KOPT-K1 (cell line): ENCODE measurements around the gene EVC2.

Experiments used
- H3K27ac ChIP-seq: fragments of 200-600 bp; sonication (generic); 2 replicates; pipeline ENCODE4 v1.5.1; 2016; ENCODE audit warnings: antibody characterized with exemption, mild to moderate bottlenecking, low read depth, low read length; ENCODE audit not compliant: poor library complexity, severe bottlenecking
- H3K36me3 ChIP-seq: fragments of 200-600 bp; sonication (generic); 2 replicates; pipeline ENCODE4 v1.5.1; 2017; ENCODE audit warnings: antibody characterized with exemption, mild to moderate bottlenecking, low read length, moderate library complexity; ENCODE audit not compliant: insufficient read depth
- H3K9me3 ChIP-seq: fragments of 200-600 bp; sonication (generic); 2 replicates; pipeline ENCODE4 v1.5.1; 2017; ENCODE audit warnings: antibody characterized with exemption, low read length, mild to moderate bottlenecking; ENCODE audit not compliant: insufficient read depth, poor library complexity, severe bottlenecking

EVC2 gene

DNA sequence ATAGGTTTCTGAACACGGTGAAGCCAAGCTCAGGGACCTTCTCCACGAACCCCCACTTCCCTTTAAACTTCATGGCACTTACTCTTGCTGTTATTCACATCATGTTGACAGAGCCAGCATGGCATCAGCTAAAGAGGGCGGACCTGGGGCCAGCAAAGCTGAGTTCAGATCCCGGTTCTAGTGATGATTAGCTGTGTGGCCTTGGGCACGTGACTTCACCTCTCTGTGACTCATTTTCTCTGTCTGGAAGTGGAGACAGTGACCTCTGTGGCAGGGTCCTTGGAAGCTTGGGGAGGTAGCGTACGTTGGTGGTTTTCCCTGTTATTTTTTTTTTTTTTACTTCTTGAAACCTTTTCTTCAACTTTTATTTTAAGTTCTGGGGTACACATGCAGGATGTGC, 16.0 kb upstream of the EVC2 start:
- Histone ChIP-seq H3K9me3 (no peaks in the 10 kb centered on the region), H3K27ac (no peak overlapping the region), H3K36me3 (no peaks in the 10 kb centered on the region)

- no peaks in the 10 kb centered on the region for H3K36me3 ChIP-seq
- no peaks in the 10 kb centered on the region for H3K9me3 ChIP-seq
- no peak overlapping the region for H3K27ac ChIP-seq
Measured at GRCh38 chr4:5722328-5722727, 14.0 kb upstream of the EVC2 start.

- Histone ChIP-seq H3K9me3 (no peaks in the 10 kb centered on the region), H3K27ac (no peak overlapping the region), H3K36me3 (no peaks in the 10 kb centered on the region)
Measured at GRCh38 chr4:5721923-5722322, 13.6 kb upstream of the EVC2 start.

- Histone ChIP-seq H3K27ac (no peak overlapping the region), H3K9me3 (no peaks in the 10 kb centered on the region), H3K36me3 (no peaks in the 10 kb centered on the region)
Measured at GRCh38 chr4:5720980-5721379, 12.6 kb upstream of the EVC2 start.

DNA sequence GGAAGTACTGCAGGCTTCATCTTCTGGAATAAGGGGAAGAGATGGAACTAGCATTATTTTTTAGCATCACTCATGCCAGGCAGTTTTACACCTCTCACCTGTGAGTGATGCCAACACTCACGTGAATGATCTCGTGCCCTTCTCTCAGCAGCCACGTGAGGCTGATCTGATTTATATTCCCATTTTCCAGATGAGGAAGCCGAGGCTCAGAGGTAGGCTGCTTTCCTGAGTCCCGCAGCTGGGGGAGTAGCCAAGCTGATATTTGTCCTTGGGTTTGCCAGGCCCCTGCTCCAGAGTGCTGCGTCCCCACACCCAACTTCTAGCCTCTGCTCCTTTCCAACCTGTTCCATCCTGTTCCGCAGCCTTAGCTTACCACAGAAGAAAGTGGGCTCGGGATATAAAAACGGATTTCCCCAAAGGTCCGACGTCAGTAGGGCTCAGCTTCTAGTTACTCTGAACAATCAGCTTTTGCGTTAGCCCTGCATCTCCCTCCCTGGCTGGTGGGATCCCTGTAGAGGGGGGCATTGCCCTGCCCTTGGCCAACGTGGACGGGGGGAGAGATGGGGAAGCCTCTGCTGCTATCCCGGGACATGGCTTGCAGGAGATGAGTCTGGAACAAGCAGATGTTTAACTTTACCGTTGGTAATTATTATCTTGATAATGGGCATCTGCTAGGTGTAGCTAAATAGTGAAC, 11.9 kb upstream of the EVC2 start:
- peaks cover 2% of the 10 kb centered on the region for H3K9me3 ChIP-seq
- no peak overlapping the region for H3K27ac ChIP-seq
- no peaks in the 10 kb centered on the region for H3K36me3 ChIP-seq

GRCh38 chr4:5719350-5720055, 11.1 kb upstream of the EVC2 start:
- Histone ChIP-seq H3K36me3 (no peaks in the 10 kb centered on the region), H3K9me3 (peaks cover 7% of the 10 kb centered on the region), H3K27ac (no peak overlapping the region)

GRCh38 chr4:5718411-5718810, 10.1 kb upstream of the EVC2 start:
- Histone ChIP-seq H3K27ac (no peak overlapping the region), H3K36me3 (no peaks in the 10 kb centered on the region), H3K9me3 (peaks cover 7% of the 10 kb centered on the region)

DNA sequence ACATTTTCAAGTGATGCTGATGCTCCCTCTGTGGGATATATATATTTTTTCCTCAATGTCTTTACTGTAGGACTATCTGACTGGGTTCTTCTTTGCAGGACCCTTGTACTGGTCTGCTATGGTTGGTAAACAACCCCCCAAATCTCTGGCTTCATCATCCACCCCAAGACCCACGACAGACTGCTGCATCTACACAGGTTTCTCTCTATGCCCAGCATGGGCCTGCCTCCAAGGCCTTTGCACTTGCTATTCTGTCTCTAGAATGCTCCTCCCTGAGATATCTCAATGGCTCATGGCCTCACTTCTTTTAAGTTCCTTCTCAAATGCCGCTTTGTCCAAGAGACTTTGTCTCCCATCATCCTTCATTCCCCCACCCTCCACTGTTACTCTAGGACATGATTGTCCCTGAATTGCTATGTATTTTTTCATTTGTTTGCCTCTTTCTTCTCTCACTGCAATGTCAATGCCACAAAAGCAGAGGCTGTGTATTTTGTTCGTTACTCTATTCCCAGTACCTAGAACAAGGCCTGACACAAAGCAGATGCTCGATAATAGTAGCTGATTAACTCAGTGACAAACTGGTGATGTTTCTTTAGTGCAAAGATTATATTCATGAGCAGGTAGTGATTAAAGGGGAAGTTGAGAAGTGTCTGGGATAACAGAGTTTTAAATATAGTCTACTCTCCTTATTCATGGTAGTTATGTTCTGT, 9.2 kb upstream of the EVC2 start:
- Histone ChIP-seq H3K9me3 (peaks cover 7% of the 10 kb centered on the region), H3K27ac (no peak overlapping the region), H3K36me3 (no peaks in the 10 kb centered on the region)

DNA sequence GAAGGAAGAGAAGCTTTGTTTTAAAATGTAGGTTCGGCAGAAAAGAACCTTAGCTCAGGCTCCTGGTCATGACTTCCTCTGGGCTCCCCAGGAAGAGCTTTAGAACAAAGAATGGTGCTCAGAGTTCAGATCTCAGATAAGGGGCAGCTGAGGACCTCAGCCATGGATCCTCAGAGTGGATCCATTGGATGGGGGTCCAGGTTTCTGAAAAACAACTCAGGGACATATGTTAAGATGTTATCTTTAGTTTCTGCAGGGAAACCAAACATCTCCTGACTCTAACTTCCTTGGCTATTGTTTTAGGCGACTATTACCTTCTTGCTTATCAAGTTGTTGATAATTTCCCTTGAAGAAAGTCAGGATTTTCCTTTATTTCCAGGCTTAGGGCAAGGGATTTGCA, 8.0 kb upstream of the EVC2 start:
- H3K9me3 ChIP-seq, result peaks cover 7% of the 10 kb centered on the region
- H3K36me3 ChIP-seq, result no peaks in the 10 kb centered on the region
- no peak overlapping the region for H3K27ac ChIP-seq

DNA sequence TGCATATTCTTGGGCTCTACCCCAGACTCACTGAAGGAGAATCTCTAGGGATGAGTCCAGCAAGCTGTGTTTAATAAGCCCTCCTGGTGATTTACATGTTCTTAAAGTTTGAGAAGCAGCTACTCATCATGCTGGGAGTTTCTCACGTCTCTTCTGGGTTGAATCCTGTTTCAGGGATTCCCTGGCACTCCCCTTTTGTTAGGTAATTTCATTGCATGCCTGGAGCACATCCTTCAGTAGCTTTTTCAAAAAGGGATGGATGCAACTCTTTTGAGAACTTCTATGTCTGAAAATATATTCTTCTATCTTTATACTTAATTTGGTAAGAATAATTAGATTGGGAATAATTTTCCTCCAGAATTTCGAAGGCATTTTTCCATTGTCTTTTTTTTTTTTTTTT, 7.0 kb upstream of the EVC2 start:
- peaks cover 7% of the 10 kb centered on the region for H3K9me3 ChIP-seq
- H3K27ac ChIP-seq, result no peak overlapping the region
- H3K36me3 ChIP-seq, result no peaks in the 10 kb centered on the region

DNA sequence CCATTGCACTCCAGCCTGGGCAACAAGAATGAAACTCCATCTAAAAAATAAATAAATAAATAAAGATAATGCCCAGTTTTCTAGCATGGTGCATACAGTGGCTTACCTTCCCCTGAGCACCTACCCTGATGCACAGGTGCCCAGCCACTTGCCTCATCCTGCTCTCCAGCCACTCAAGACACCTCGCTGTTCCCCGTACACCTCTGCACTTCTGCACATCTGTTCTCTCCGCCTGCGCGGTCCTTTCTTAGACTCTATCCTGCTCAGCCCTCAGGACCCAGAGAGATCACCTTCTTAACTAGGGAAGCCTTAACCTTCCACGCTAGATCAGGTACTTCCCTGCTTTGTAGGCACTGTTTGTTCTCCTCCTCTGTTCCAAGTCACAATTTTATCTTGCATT, 5.5 kb upstream of the EVC2 start:
- Histone ChIP-seq H3K27ac (no peak overlapping the region), H3K9me3 (peaks cover 7% of the 10 kb centered on the region), H3K36me3 (no peaks in the 10 kb centered on the region)

DNA sequence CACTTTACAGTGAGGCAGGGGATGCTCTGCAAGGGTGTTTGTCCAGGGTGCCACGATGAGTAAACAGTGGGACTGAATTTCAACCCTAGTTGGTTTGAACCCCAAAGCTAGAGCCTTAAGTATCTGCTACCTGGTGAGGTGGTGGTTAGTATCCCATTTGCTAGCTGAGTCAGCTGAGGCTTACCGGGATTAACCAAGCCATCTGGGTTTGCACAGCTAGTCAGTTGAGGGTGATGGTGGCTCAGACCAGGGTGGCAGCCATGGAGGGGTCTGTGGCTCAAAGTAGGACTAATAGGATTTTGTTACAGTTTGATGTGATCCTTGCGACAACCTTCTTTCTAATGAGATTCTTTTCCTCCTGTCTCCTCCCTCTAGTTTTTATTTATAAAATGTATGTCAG, 4.6 kb upstream of the EVC2 start:
- Histone ChIP-seq H3K9me3 (peaks cover 7% of the 10 kb centered on the region), H3K27ac (no peak overlapping the region), H3K36me3 (no peaks in the 10 kb centered on the region)

- Histone ChIP-seq H3K27ac (no peak overlapping the region), H3K36me3 (no peaks in the 10 kb centered on the region), H3K9me3 (peaks cover 7% of the 10 kb centered on the region)
Measured at GRCh38 chr4:5712517-5712916, 4.2 kb upstream of the EVC2 start.

DNA sequence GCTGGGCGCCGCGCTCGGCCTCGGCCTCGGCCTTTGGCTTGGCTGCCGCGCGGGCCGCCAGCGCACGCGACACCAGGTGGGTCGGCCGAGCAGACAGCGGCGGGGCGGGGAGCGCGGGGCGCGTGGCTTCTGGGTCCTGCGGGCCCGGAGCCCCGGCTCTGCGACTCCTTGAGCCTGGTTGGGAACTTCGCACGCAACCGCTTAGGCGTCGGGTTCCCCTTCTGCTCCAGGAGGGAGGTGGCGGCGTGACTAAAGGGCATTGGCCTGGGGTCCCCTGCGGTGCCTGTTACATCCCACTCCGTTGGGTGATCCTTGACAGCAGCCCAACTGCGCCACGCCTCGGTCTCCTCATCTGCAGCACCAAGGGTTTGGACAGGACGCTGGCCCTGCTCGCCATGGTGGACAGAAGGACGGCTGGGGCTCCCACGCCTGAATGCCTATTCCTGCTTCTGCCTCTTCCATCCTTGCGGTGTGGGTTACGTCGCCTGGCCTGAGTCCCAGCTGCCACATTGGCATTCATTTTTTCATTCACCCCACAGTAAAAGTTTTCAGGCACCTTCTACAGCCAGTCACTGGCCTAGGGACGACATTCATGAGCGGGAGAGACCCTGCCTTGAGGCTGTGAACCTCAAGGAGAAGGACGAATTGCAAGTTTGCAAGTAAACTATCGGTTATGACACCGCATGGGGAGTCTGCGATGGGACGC, 3.3 kb upstream of the EVC2 start:
- Histone ChIP-seq H3K36me3 (no peaks in the 10 kb centered on the region), H3K9me3 (peaks cover 7% of the 10 kb centered on the region), H3K27ac (no peak overlapping the region)

GRCh38 chr4:5710961-5711478, 2.7 kb upstream of the EVC2 start, which contains the start of gene EVC:
EVC (plus strand) TSS chr4:5711201; CDS start chr4:5711381, 180 bp downstream.
- H3K27ac ChIP-seq, result no peak within 1 kb of the TSS
- peaks cover 7% of the 10 kb centered on the region for H3K9me3 ChIP-seq
- no peaks in the 10 kb centered on the region for H3K36me3 ChIP-seq
